SU-DHL-6 (cell line): ENCODE measurements around the gene CKS1B.

ENCODE experiments used
- H2AFZ ChIP-seq: fragments of 200-600 bp; sonication (generic); 2 replicates; pipeline ENCODE4 v1.6.1; 2014; ENCODE audit warnings: low read depth, mild to moderate bottlenecking, moderate library complexity, mixed read lengths, antibody characterized with exemption, low read length; ENCODE audit not compliant: severe bottlenecking
- H3F3A ChIP-seq: fragments of 200-600 bp; shearing (Covaris generic); 2 replicates; pipeline ENCODE4 v1.6.0; 2016; ENCODE audit warnings: antibody characterized with exemption, mild to moderate bottlenecking; ENCODE audit not compliant: insufficient read depth
- H3K27ac ChIP-seq: fragments of 200-600 bp; sonication (generic); 2 replicates; pipeline ENCODE4 v1.5.1; 2016; ENCODE audit warnings: low read depth, mild to moderate bottlenecking, low read length, moderate library complexity, mixed read lengths
- H3K27me3 ChIP-seq: fragments of 200-600 bp; sonication (generic), shearing (Covaris generic); 2 replicates; pipeline ENCODE4 v1.6.0; 2014; ENCODE audit warnings: mild to moderate bottlenecking, low read length
- H3K36me3 ChIP-seq: fragments of 200-600 bp; sonication (generic); 2 replicates; pipeline ENCODE4 v1.6.1; 2014; ENCODE audit warnings: mild to moderate bottlenecking, low read length, mixed read lengths
- H3K4me2 ChIP-seq: fragments of 300-600, 200-600 bp; shearing (Covaris generic), sonication (generic); 2 replicates; pipeline ENCODE4 v1.6.0; 2014; ENCODE audit warnings: low read length, low read depth, mild to moderate bottlenecking; ENCODE audit not compliant: poor library complexity, severe bottlenecking
- H3K4me3 ChIP-seq: fragments of 200-600 bp; sonication (generic); 2 replicates; pipeline ENCODE4 v1.5.1; 2014; ENCODE audit warnings: antibody characterized with exemption, low read length, mild to moderate bottlenecking, mixed read lengths; ENCODE audit not compliant: insufficient read depth, poor library complexity, severe bottlenecking
- H3K79me2 ChIP-seq: fragments of 200-600 bp; sonication (generic); 2 replicates; pipeline ENCODE4 v1.6.1; 2014; ENCODE audit warnings: mild to moderate bottlenecking, low read length, moderate library complexity; ENCODE audit not compliant: insufficient read depth
- H3K9ac ChIP-seq: fragments of 200-600 bp; sonication (generic); 2 replicates; pipeline ENCODE4 v1.7.0; 2014; ENCODE audit warnings: mild to moderate bottlenecking, low read length
- H3K9me2 ChIP-seq: fragments of 200-600 bp; sonication (generic); replicated peaks from 2 replicates; pipeline ENCODE4 v1.6.1; 2014; ENCODE audit warnings: low read length; ENCODE audit not compliant: insufficient read depth
- H3K9me3 ChIP-seq: fragments of 200-600 bp; sonication (generic); 2 replicates; pipeline ENCODE4 v1.6.1; 2014; ENCODE audit warnings: low read length, mixed read lengths; ENCODE audit not compliant: insufficient read depth
- H4K20me1 ChIP-seq: fragments of 200-600 bp; sonication (generic); 2 replicates; pipeline ENCODE4 v1.6.1; 2014; ENCODE audit warnings: low read depth, mild to moderate bottlenecking, antibody characterized with exemption, low read length, moderate library complexity, mixed read lengths
- CTCF ChIP-seq: fragments of 200-600 bp; sonication (generic); IDR thresholded peaks from one replicate; pipeline ENCODE4 v1.5.1; 2017; ENCODE audit warnings: antibody characterized with exemption, mild to moderate bottlenecking, low read length, moderate library complexity; ENCODE audit not compliant: insufficient read depth, poor library complexity, severe bottlenecking
- EZH2phosphoT487 ChIP-seq: fragments of 200-600 bp; sonication (generic), shearing (Covaris generic); conservative IDR thresholded peaks from 2 replicates; pipeline ENCODE4 v1.6.1; 2018; ENCODE audit warnings: mild to moderate bottlenecking, antibody characterized with exemption, low read length, moderate library complexity, mixed read lengths

The CKS1B gene

GRCh38 chr1:154972213-154972516 is 2.3 kb upstream of the CKS1B start:
- no peak overlapping the region for H3K27ac ChIP-seq

GRCh38 chr1:154972517-154973343 is 1.8 kb upstream of the CKS1B start:
- TF ChIP-seq CTCF (no peak), EZH2phosphoT487 (no peak)
- H3K9me3 ChIP-seq = no peaks in the 10 kb centered on the region
- peaks cover 11% of the 10 kb centered on the region; the same call in 1 of the 2 replicates for H3F3A ChIP-seq
- H3K4me3 ChIP-seq = no peak overlapping the region
- no peaks in the 10 kb centered on the region for H4K20me1 ChIP-seq
- no peak overlapping the region for H3K27ac ChIP-seq
- H3K36me3 ChIP-seq = no peaks in the 10 kb centered on the region
- H3K9ac ChIP-seq = no peak overlapping the region
- no peaks in the 10 kb centered on the region for H3K27me3 ChIP-seq
- H2AFZ ChIP-seq = no peak overlapping the region
- H3K4me2 ChIP-seq = peak overlapping the region; percentile 87
- peaks cover 57% of the 10 kb centered on the region for H3K79me2 ChIP-seq
- H3K9me2 ChIP-seq = no peaks in the 10 kb centered on the region

More at GRCh38 chr1:154972213-154972516, 2.3 kb upstream of the CKS1B start:
- H3K9me2 ChIP-seq = no peaks in the 10 kb centered on the region
- H4K20me1 ChIP-seq = no peaks in the 10 kb centered on the region
- H2AFZ ChIP-seq = no peak overlapping the region
- H3K36me3 ChIP-seq = no peaks in the 10 kb centered on the region
- H3K4me3 ChIP-seq = no peak overlapping the region
- no peaks in the 10 kb centered on the region for H3K9me3 ChIP-seq
- no peak for TF ChIP-seq CTCF
- TF ChIP-seq EZH2phosphoT487 = no peak
- peaks cover 11% of the 10 kb centered on the region; the same call in 1 of the 2 replicates for H3F3A ChIP-seq
- no peaks in the 10 kb centered on the region for H3K27me3 ChIP-seq
- H3K4me2 ChIP-seq = no peak overlapping the region
- peaks cover 52% of the 10 kb centered on the region for H3K79me2 ChIP-seq
- H3K9ac ChIP-seq = no peak overlapping the region

GRCh38 chr1:154973344-154974101 is 958 bp upstream of the CKS1B start:
- TF ChIP-seq CTCF (no peak), EZH2phosphoT487 (no peak)
- H3K27ac ChIP-seq = peak overlapping the region; percentile 88
- H3K4me3 ChIP-seq = peak overlapping the region; percentile 74
- peak overlapping the region; percentile 87 for H3K4me2 ChIP-seq
- peaks cover 17% of the 10 kb centered on the region for H3F3A ChIP-seq
- H3K27me3 ChIP-seq = no peaks in the 10 kb centered on the region
- no peaks in the 10 kb centered on the region for H3K9me2 ChIP-seq
- peak overlapping the region; percentile 69 for H3K9ac ChIP-seq
- no peaks in the 10 kb centered on the region for H4K20me1 ChIP-seq
- H3K79me2 ChIP-seq = peaks cover 64% of the 10 kb centered on the region
- H2AFZ ChIP-seq = peak overlapping the region; percentile 49
- H3K9me3 ChIP-seq = no peaks in the 10 kb centered on the region
- H3K36me3 ChIP-seq = peaks cover 4% of the 10 kb centered on the region
